H9 (cell line): ENCODE measurements around the gene BTBD8. TPM values are rescaled to one million over a fixed set of nuclear protein-coding genes. Genes with fewer than 3 reads are reported as not detected.
A peak's percentile ranks its signal among the peaks of the same experiment; 100 is the strongest.

Source experiments
- DNase-seq: peaks from one replicate; pipeline ENCODE4 v3.0.0-alpha.2; 2017
- H2AFZ ChIP-seq: one replicate; pipeline ENCODE4 v1.6.1; 2013; ENCODE audit warnings: mild to moderate bottlenecking, low read length, control low read depth, moderate library complexity
- H2AK5ac ChIP-seq: 2 replicates; pipeline ENCODE4 v1.6.1; 2013; ENCODE audit warnings: low read length, control low read depth, mixed read lengths; ENCODE audit not compliant: insufficient read length
- H2BK120ac ChIP-seq: one replicate; pipeline ENCODE4 v1.6.1; 2013; ENCODE audit warnings: low read depth, mild to moderate bottlenecking, low read length, control low read depth, inconsistent platforms; ENCODE audit not compliant: poor library complexity, severe bottlenecking
- H2BK12ac ChIP-seq: 2 replicates; pipeline ENCODE4 v1.6.1; 2013; ENCODE audit warnings: low read length, control low read depth, mixed read lengths, low read depth; ENCODE audit not compliant: insufficient read length
- H2BK15ac ChIP-seq: 2 replicates; pipeline ENCODE4 v1.6.1; 2013; ENCODE audit warnings: low read depth, low read length, control low read depth
- H2BK20ac ChIP-seq: one replicate; pipeline ENCODE4 v1.6.1; 2013; ENCODE audit warnings: low read depth, mild to moderate bottlenecking, low read length, control low read depth, inconsistent platforms; ENCODE audit not compliant: poor library complexity, severe bottlenecking
- H2BK5ac ChIP-seq: 2 replicates; pipeline ENCODE4 v1.6.1; 2013; ENCODE audit warnings: low read length, control low read depth, mixed read lengths; ENCODE audit not compliant: insufficient read length
- H3K14ac ChIP-seq: 2 replicates; pipeline ENCODE4 v1.6.1; 2013; ENCODE audit warnings: low read length, control low read depth; ENCODE audit not compliant: insufficient read depth
- H3K18ac ChIP-seq: 2 replicates; pipeline ENCODE4 v1.6.1; 2013; ENCODE audit warnings: low read depth, mild to moderate bottlenecking, mixed read lengths, low read length, control low read depth; ENCODE audit not compliant: insufficient read length
- H3K23ac ChIP-seq: 2 replicates; pipeline ENCODE4 v1.6.1; 2013; ENCODE audit warnings: low read length, control low read depth, mixed read lengths, low read depth; ENCODE audit not compliant: insufficient read length
- H3K23me2 ChIP-seq: 2 replicates; pipeline ENCODE4 v1.6.1; 2013; ENCODE audit warnings: low read depth, mild to moderate bottlenecking, mixed read lengths, low read length, control low read depth; ENCODE audit not compliant: insufficient read length, poor library complexity, severe bottlenecking
- H3K27ac ChIP-seq: 2 replicates; pipeline ENCODE4 v1.5.1; 2013; ENCODE audit warnings: low read length, control low read depth, mixed read lengths, low read depth; ENCODE audit not compliant: insufficient read length
- H3K27me3 ChIP-seq: 2 replicates; pipeline ENCODE4 v1.6.1; 2013; ENCODE audit warnings: low read length, control low read depth, inconsistent platforms; ENCODE audit not compliant: insufficient read depth
- H3K4ac ChIP-seq: 2 replicates; pipeline ENCODE4 v1.6.1; 2013; ENCODE audit warnings: low read depth, mild to moderate bottlenecking, control low read depth, inconsistent platforms, low read length, moderate library complexity
- H3K4me1 ChIP-seq: 2 replicates; pipeline ENCODE4 v1.6.1; 2013; ENCODE audit warnings: low read length, control low read depth, inconsistent platforms; ENCODE audit not compliant: insufficient read depth
- H3K4me2 ChIP-seq: 2 replicates; pipeline ENCODE4 v1.6.1; 2013; ENCODE audit warnings: low read length, control low read depth, mixed read lengths; ENCODE audit not compliant: insufficient read length, insufficient read depth
- H3K56ac ChIP-seq: 2 replicates; pipeline ENCODE4 v1.6.1; 2013; ENCODE audit warnings: low read depth, mild to moderate bottlenecking, mixed read lengths, low read length, control low read depth; ENCODE audit not compliant: insufficient read length
- H3K79me1 ChIP-seq: 2 replicates; pipeline ENCODE4 v1.6.1; 2013; ENCODE audit warnings: low read depth, mild to moderate bottlenecking, moderate library complexity, low read length, control low read depth, inconsistent platforms; ENCODE audit not compliant: insufficient read depth, poor library complexity, severe bottlenecking
- H3K79me2 ChIP-seq: 2 replicates; pipeline ENCODE4 v1.6.1; 2013; ENCODE audit warnings: low read length, control low read depth, inconsistent platforms; ENCODE audit not compliant: insufficient read depth
- H3K9ac ChIP-seq: 2 replicates; pipeline ENCODE4 v1.6.1; 2013; ENCODE audit warnings: low read length, control low read depth, mixed read lengths; ENCODE audit not compliant: insufficient read length; ENCODE audit errors: extremely low read depth
- H3K9me3 ChIP-seq: one replicate; pipeline ENCODE4 v1.6.1; 2013; ENCODE audit warnings: low read depth, low read length, inconsistent platforms; ENCODE audit not compliant: control insufficient read depth
- H3T11ph ChIP-seq: one replicate; pipeline ENCODE4 v1.6.1; 2013; ENCODE audit warnings: mild to moderate bottlenecking, low read length, control low read depth, inconsistent platforms
- H4K20me1 ChIP-seq: one replicate; pipeline ENCODE4 v1.6.1; 2013; ENCODE audit not compliant: control insufficient read depth, insufficient read length, insufficient read depth
- H4K5ac ChIP-seq: 2 replicates; pipeline ENCODE4 v1.6.1; 2013; ENCODE audit warnings: low read depth, mild to moderate bottlenecking, mixed read lengths, low read length, control low read depth; ENCODE audit not compliant: insufficient read length
- H4K8ac ChIP-seq: replicated peaks from 2 replicates; pipeline ENCODE4 v1.6.1; 2013; ENCODE audit warnings: low read length, control low read depth, mixed read lengths, low read depth; ENCODE audit not compliant: insufficient read length
- H4K91ac ChIP-seq: 2 replicates; pipeline ENCODE4 v1.6.1; 2013; ENCODE audit warnings: low read depth, mild to moderate bottlenecking, moderate library complexity, mixed read lengths, low read length, control low read depth; ENCODE audit not compliant: insufficient read length
- H3K27ac Mint-ChIP-seq, 3 experiments: 2 replicates in 2 of 3; 3 replicates in 1 of 3; pipeline ENCODE4 v1.8.0; 2020 to 2021; ENCODE audit warnings: mixed read lengths in 3 of 3, mild to moderate bottlenecking in 1 of 3, moderate library complexity in 1 of 3
- H3K27me3 Mint-ChIP-seq: 2 replicates; pipeline ENCODE4 v1.8.0; 2021; ENCODE audit warnings: low read depth, mild to moderate bottlenecking, moderate library complexity, mixed read lengths
- H3K36me3 Mint-ChIP-seq, 3 experiments: 2 replicates in 2 of 3; 3 replicates in 1 of 3; pipeline ENCODE4 v1.8.0; 2020 to 2021; ENCODE audit warnings: low read depth in 3 of 3, mixed read lengths in 3 of 3; ENCODE audit not compliant: insufficient read depth in 1 of 3
- H3K4me1 Mint-ChIP-seq, 2 experiments: 2 replicates each; pipeline ENCODE4 v1.8.0; 2020; ENCODE audit warnings: mixed read lengths in 2 of 2
- H3K4me3 Mint-ChIP-seq, 2 experiments: 2 replicates in 1 of 2; 3 replicates in 1 of 2; pipeline ENCODE4 v1.8.0; 2020 to 2021; ENCODE audit warnings: mild to moderate bottlenecking in 2 of 2, mixed read lengths in 2 of 2, moderate library complexity in 1 of 2
- H3K9me3 Mint-ChIP-seq, 2 experiments: 2 replicates in 1 of 2; 3 replicates in 1 of 2; pipeline ENCODE4 v1.8.0; 2020; ENCODE audit warnings: mild to moderate bottlenecking in 2 of 2, mixed read lengths in 2 of 2, moderate library complexity in 1 of 2
- CTCF ChIP-seq: fragments of 200-600 bp; sonication (generic); conservative IDR thresholded peaks from 3 replicates; pipeline ENCODE4 v1.8.0; 2021; ENCODE audit warnings: antibody characterized with exemption, mild to moderate bottlenecking
- WGBS: extraction: QIAGEN DNeasy Blood & Tissue Kit; methylation state at CpG from one replicate; pipeline ENCODE4 v1.1.7; 2013; ENCODE audit warnings: missing lambda C conversion rate, low lambda C conversion rate, mixed read lengths; ENCODE audit not compliant: insufficient read length; ENCODE audit errors: extremely low coverage; 5-methylcytosine and 5-hydroxymethylcytosine counted together
- total RNA-seq: library from RNA; stranded (reverse); gene quantifications from 2 replicates; pipeline ENCODE4 v1.2.1, GENCODE V29; 2021

Gene BTBD8
- total RNA-seq, 1 experiment from 2014 or later: 1.4 TPM

GRCh38 chr1:92217721-92218120, 137.6 kb downstream of the BTBD8 start, which contains the start of gene C1orf146:
C1orf146 (plus strand) TSS chr1:92217915; CDS start chr1:92231421, 13,506 bp downstream.
- Mint-ChIP-seq H3K4me1 (peaks cover 0 to 2% of the 10 kb centered on the region in 2 experiments; a peak in 2 of 4 replicates), H3K4me3 (no peak within 1 kb of the TSS), H3K27me3 (no peaks in the 10 kb centered on the region), H3K36me3 (no peaks in the 10 kb centered on the region), H3K27ac (no peak within 1 kb of the TSS), H3K9me3 (no peaks in the 10 kb centered on the region)
- no peak within 1 kb of the TSS for H3K14ac ChIP-seq
- no peak for DNase-seq
- H3K9ac ChIP-seq: no peak within 1 kb of the TSS
- H3K9me3 ChIP-seq: no peaks in the 10 kb centered on the region
- no peak within 1 kb of the TSS for H2AK5ac ChIP-seq
- no peak within 1 kb of the TSS for H3T11ph ChIP-seq
- H2BK120ac ChIP-seq: no peak within 1 kb of the TSS
- peak within 1 kb of the TSS; percentile 67 for H4K8ac ChIP-seq
- no peak within 1 kb of the TSS for H4K91ac ChIP-seq
- H2BK20ac ChIP-seq: no peak within 1 kb of the TSS
- H3K23me2 ChIP-seq: no peaks in the 10 kb centered on the region
- H3K4me2 ChIP-seq: no peak within 1 kb of the TSS
- no peaks in the 10 kb centered on the region for H3K4me1 ChIP-seq
- no peak within 1 kb of the TSS for H2BK12ac ChIP-seq
- no peaks in the 10 kb centered on the region for H4K20me1 ChIP-seq
- H2AFZ ChIP-seq: peak within 1 kb of the TSS; percentile 40
- H3K27me3 ChIP-seq: no peaks in the 10 kb centered on the region
- no peak for TF ChIP-seq CTCF
- H2BK5ac ChIP-seq: no peak within 1 kb of the TSS
- H3K4ac ChIP-seq: no peak within 1 kb of the TSS
- no peaks in the 10 kb centered on the region for H3K79me1 ChIP-seq
- H3K79me2 ChIP-seq: no peaks in the 10 kb centered on the region
- H3K23ac ChIP-seq: no peak within 1 kb of the TSS
- no peak within 1 kb of the TSS for H4K5ac ChIP-seq
- no peak within 1 kb of the TSS for H2BK15ac ChIP-seq
- no CpG with 5 or more reads among the region's 27 CpGs for WGBS
- no peak within 1 kb of the TSS for H3K18ac ChIP-seq
- H3K27ac ChIP-seq: no peak within 1 kb of the TSS
- H3K56ac ChIP-seq: no peak within 1 kb of the TSS
